ENCODE data around the gene BCR.

BCR gene

GRCh38 chr22:23217171-23218052 is 37.1 kb downstream of the BCR start:
- DNase-seq (ENCODE audit: low spot score), result no peak

GRCh38 chr22:23218053-23218866 is 38.0 kb downstream of the BCR start:
- DNase-seq (ENCODE audit: low spot score), result no peak

DNA sequence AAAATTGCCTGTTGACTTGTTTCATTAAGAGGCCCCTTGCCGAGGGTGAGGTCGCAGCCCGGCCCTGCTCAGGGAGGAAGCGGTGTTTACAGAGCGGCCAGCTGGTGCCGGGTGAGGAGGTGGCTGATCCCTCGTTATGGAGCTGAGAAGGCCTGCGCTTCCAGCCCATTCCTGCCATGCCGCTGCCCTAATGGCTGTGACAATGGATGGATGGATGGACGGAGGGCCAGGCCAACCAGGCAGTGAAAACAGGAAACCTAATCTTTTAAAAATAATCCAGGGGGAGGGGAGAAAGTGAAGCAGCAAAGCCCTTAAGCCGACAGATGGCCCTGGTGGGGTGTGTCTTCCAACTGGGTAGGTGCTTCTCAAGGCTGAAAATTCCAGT is 38.5 kb downstream of the BCR start:
- DNase-seq (ENCODE audit: low spot score), result no peak

GRCh38 chr22:23219317-23219716 is 39.0 kb downstream of the BCR start:
- no peak for DNase-seq (ENCODE audit: low spot score)

DNA sequence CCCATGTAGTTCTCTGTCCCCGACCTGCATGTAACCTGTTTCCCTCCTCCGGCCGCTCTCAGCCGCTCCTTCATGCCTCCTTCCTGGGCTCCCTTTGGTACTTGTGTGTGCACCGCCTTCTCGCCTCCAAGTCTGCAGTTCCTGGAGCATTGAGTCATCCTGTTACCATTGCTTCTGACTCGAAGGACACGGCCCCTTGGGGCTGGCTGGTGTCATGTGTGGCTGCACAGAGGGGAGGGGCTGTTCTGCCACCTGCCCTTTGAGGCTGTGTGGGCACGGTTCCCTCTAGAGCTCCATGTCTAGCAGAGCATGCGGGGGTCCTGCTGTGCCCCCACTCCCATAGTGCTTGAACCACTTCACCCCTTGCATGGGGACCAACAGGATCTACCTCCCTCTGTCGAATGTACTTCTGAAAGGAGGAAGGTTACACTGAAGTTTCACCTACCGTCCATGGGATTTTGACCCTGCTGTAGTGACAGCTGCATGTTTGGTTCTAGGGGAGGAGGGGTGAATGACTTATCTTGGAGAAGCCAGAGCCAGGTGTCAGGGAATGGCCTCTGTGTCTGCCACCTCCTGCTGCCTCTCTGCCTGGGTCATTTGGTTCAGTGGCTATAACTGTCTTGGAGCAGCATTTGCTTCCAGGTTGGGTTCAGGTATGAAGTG is 39.6 kb downstream of the BCR start:
- peak; percentile 42 for DNase-seq (ENCODE audit: low spot score)

DNA sequence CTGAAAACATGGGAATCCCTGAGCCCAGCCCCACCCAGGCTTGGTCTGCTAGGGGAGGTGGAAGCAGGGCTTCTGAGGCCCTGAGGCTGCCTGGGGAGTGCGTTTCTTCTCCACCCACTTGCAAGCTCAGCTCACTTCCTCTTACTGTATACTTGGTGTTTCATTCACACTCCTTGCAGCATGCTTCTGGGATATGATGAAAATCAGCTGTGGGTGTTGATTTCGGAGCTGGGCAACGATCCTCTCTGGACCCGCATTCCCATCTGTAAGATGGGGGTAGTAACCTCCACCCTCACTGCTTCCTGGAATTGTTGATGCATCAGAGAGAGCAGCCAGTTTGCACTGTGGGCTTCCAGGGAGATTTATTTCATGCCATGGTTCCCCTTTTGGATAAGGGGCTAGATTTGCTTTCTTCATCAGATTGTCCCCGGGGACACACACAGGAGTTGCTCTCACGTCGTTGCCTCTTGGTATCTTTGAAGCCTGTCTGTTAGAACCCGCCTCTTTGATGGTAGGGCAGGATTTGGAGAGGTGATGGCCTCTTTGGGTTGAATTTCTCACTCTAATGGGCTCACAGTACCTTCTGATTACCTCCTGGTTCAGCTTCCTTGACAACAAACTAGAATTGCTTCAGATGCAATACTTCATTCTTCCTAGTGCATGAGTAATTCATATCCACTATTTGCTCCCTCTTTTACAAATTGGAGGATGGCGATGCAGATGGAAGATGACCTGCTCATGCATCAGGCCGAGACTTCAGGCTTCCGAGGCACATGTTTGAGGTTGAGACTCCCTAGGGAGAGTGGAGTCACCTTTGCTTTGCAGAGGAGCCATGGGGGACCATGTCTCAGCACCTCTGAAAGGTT is 40.4 kb downstream of the BCR start:
- peak; percentile 35 for DNase-seq (ENCODE audit: low spot score)

GRCh38 chr22:23221351-23221804 is 41.1 kb downstream of the BCR start:
- no peak for DNase-seq (ENCODE audit: low spot score)

- no peak for DNase-seq (ENCODE audit: low spot score)
These were observed 41.9 kb downstream of the BCR start for GRCh38 chr22:23222033-23222792.

DNA sequence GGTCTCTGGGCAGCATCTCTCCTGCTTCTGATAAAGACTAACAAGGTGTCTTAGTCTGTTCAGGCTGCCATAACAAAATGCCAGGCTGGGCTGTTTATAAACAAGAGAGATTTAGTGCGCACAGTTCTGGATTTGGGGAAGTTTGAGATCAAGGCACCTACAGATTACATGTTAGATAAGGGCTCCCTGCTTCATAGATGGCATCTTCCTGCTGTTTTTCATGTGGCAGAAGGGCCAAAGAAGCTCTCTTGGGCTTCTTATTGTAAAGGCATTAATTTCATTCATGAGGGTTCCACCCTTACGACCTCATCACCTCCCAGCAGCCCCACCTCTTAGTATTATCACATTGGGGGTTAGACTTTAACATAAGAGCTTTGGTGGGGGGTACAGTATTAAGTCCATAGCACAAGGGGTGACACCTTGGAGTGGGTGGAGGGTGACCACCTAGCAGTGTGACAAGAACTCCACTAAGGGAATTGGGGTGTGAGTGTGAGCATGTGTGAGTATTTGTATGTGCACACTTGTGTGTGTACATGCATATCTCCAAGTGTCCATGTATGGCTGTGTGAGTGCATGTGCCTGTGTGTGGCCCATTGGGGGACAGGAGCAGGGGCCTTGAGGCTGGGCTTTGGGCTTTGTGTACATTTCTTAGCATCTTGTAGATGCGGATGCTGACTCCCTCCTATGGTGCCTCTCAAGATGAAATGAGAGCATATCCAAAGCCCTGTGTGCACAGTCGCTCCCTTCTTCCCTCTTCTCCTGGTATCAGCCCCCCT is 42.7 kb downstream of the BCR start:
- DNase-seq (ENCODE audit: low spot score), result no peak

DNA sequence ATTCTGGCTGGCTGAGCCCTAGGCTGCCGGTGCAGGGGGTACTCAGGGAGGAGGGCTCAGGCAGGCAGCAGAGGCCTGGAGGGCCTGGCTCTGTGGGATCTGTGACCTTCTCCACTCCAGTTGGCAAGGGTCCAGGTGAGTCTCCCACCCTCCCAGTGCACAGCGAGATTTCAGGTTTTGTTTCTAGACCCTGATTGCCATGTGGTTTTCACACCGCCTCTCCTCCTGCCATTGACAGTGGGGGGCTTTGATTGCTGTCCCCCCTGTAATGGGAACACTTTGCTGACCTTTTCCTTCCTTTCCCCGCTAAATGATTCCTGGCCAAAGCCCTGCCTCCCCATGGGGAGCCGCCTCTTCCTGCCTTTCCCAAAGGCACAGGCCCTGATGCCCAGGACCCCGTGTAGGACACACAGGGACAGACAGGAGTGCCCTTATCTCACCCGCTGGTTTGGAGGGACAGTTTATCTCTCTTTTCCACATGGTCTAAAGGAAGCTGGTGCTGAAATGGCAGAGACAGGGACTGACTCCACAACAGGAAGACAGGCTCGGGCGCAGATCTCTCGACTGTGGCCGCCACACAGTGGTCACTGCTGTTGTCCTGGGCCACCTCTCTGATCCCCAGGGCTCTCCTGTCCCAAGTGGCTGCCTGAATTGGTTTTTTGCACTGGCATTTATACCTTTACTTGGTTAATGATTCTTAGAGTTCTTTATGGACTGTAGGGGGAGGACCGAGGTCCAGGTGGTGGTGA is 43.4 kb downstream of the BCR start:
- no peak for DNase-seq (ENCODE audit: low spot score)

GRCh38 chr22:23224846-23225245 is 44.5 kb downstream of the BCR start:
- no peak for DNase-seq (ENCODE audit: low spot score)

- DNase-seq (ENCODE audit: low spot score), result no peak
These were observed 45.0 kb downstream of the BCR start for GRCh38 chr22:23225337-23225723.

DNA sequence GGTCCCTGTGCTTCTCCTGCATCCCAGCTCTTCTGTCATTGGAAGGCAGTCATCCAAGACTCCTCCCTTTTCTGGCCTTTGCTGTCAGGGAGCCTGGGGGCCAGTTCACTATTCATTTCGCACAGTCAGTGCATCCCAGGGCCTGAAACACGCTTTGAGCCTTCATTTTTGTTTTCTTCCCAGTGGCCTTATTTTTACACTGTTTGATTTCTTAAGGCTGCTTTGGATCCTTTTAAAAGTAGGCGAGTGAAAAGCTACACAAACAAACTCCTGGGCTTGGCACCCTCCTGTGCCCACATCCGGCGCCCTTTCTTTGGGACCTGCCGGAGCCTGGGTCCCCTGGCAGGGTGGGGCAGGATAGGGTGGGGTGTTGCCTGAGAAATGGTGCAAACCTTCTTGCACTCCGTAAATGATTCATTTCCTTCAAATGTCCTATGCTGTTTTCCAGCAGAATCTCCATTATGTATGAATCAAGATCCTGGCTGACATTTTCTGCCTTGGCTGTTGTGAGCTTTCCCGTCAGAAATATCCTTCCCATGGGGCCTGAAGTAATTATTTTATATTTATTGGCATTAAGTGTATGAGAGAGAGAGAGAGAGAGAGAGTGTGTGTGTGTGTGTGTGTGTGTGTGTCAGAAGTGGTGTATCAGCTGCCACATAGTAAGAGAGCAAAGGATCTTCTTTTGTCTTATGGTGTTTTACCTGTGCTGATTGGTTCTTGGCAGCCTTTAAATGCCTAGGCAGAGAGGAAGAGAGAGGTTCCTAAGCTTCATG is 45.6 kb downstream of the BCR start:
- DNase-seq (ENCODE audit: low spot score), result peak; percentile 65

GRCh38 chr22:23226497-23226850 is 46.2 kb downstream of the BCR start:
- no peak for DNase-seq (ENCODE audit: low spot score)

- no peak for DNase-seq (ENCODE audit: low spot score)
These were observed 47.1 kb downstream of the BCR start for GRCh38 chr22:23227380-23227779.

DNA sequence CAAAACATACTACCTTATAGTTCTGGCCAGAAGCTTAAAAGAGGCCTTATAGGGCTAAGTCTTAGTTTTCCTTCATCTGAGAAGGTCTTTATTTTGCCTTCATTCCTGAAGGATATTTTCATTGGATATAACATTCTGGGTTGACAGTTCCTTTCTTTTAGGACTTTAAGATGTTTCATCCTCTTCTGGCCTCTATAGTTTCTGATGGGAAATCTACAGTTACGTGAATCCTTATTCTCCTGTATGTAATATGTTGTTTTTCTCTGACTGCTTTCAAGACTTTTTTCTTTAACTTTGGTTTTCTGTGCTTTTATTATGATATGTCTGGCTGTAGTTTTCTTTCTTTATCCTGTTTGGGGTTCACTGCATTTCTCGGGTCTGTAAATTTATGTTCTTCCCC is 48.2 kb downstream of the BCR start:
- no peak for DNase-seq (ENCODE audit: low spot score)

GRCh38 chr22:23229646-23230045 is 49.3 kb downstream of the BCR start:
- no peak for DNase-seq (ENCODE audit: low spot score)

DNA sequence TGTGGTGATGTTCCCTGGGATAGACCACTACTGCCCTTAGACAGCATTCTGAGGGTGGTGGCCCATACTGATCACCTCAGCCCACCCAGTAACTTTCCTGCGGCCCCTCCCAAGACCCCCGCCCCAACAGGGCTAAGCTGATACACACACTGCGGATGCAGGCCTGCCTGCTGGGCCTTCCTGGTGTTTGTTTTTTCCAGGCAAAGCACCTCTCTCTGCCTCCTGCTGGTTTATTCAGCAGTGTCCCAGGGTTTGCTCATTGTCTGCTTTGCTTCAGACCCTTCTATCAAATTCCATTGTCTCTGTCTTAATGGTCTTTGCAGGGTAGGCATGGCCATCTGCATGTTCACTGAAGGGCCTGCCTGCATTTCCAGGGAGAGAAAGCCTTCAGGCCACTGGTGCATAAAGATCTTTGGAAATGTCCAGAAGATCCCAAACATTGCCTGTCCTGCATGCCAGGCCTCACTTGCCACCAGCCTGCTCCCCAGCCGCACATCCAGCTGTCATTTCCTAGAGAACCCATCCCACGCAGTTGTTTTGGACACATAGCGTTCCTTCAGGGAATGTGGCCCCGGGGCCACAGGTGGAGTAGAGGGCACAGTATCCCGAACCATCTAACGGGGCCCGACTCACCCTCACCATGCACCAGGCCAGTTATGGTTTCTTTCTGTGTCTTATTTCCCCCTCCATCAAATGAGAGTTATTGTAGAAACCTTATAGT is 50.2 kb downstream of the BCR start:
- no peak for DNase-seq (ENCODE audit: low spot score)

Data from CD4-positive, alpha-beta T cell treated with Interleukin-6 at 100 ng/mL for 8 hours (primary cell).